NCI-H226 (cell line): ENCODE measurements around the gene NCOA1.

ENCODE experiments used
- DNase-seq: peaks from one replicate; pipeline ENCODE4 v3.0.0-alpha.2; 2015

NCOA1 gene

DNA sequence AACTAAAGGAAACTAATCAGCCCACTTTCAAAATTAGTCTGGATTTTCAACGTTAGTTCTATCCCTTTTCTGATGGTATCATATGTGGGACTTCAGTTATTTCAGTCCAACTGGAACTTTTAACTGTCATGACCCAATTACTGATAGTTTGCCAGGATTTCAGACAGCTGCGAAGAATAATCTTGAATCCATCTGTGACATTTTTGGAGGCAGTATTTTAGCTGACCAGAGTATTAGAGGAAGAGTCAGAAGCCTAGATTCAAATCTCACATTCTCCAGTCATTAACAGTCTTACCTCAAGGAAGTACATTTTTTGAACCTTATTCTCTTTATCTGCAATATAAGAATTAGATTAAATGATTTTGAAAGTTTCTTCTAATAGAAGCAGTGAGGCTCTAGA lies 220.8 kb downstream of the NCOA1 start:
- no peak for DNase-seq

DNA sequence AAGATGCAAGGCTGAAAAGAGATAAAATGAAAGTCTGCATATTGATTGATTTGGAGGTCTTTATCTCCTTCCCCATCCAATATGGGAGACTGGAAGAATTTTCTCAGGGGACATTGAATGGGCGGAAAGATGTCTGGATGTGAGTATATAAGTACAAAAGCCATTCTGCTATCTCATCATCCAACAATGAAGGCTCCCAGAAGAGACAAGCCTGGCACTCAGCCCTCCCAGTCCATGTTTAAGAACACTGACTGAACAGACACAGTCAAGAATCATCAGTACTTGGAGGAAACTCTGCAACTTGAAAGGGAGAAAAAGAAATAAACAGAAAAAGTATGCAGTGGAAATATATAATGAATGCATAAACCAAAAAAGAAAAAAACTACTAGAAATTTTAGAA lies 221.2 kb downstream of the NCOA1 start:
- no peak for DNase-seq

DNA sequence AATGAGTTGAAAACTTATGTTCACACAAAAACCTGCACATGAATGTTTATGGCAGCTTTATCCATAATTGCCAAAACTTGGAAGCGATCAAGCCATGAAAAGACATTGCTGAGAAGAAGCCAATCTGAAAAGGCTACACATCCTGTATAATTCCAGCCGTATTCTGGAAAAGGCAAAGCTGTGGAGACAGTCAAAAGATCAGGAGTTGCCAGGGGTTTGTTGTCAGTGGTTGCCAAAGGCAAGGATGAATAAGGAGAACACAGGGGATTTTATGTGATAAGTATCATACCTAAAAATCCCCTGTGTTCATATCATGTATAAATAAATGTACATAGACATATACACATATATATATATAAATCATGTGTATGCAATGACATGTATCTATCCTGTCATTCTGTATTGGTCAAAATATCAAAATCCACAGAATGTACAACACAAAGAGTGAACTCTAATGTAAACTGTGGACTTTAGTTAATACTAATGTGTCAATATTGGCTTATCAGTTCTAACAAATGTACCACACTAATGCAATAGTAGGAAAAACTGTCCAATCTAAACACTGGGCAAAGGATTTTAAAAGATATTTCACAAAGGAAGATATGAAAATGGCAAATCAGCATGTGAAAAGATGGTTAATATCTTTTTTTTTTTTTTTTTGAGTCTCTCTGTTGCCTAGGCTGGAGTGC lies 226.4 kb downstream of the NCOA1 start:
- no peak for DNase-seq

DNA sequence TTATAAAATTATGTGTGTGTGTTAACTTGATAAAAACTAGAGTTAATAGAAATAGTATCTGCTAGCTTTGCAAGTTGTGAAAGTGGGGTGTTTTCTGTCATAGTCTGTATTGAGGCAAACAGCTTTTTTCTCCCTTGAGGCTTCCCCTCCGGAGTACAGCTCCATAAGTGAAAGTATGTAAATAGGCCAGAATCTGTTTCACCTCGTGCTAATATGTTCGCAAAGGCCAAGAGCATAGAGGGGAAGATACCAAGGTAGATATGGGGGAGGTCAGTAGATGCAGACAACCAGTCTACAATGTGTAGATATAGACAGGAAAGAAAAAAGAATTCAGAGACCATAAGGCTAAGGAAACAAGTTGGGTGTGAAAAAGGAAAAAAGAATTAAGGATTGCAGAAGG lies 229.3 kb downstream of the NCOA1 start:
- no peak for DNase-seq

DNA sequence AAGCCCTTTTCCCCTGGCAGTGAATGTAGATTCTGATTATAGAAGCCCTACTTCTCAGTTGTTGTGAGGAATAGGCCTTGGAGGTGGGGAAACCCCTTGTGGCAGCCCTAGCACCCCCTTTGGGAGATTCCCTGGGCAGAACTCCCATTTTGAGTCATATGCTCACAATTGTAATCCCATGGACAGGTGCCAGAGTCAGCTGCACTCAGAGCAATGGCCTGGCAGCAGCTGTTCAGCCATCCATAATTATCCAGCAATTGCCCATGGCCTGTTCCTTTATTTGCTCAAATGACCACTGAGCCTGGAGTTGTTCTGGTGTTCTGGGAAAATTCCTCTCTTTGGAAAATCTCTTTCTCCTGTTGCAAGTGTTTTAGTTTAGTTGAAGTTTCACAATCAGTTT lies 230.4 kb downstream of the NCOA1 start:
- peak; percentile 76 for DNase-seq

DNA sequence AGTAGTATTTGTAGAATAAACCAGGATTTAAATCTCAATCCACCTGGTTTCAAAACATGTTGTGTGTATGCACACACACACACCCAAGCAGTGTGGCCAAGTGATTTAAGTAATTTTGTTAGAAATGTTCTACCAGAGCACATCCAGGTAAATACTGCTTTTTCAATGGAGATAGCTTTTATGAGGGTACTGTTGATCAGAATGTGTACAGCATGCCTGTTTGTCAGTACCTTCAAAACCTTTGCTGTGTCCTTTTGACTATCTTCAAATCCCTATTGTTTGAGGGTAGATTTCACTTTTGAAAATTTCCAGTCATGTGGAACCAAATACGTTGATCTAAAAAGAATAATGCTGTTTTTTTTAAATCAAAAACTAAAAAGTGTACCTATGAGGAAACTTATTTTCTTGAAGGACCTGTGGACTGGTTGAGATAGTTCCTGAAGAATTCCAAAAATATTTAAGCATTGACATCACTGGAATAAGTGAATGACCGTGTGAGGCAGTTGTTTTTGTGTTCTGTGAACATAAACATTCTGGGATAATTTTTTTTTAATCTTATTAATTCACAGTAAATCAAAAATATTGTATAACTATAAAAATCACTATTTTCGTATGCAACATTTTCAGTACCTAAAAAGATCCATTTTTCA lies 231.2 kb downstream of the NCOA1 start:
- peak; percentile 43 for DNase-seq

DNA sequence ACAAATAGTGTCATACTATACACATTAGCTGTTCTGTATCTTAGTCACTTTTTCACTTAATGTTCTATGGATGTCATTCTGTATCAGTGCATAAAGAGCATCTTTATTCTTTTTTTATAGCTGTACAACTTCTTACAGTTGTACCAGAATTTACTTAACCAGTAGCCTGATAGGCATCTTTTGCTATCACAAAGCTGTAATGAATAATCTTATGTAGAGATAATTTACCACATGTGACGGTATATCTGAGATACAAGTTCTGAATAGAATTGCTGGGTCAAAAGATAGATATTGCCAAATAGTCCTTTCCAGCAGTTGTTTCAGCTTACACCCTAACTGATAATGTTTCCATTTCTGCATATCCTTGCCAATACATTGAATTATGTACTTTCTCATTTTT lies 232.1 kb downstream of the NCOA1 start:
- DNase-seq = no peak

DNA sequence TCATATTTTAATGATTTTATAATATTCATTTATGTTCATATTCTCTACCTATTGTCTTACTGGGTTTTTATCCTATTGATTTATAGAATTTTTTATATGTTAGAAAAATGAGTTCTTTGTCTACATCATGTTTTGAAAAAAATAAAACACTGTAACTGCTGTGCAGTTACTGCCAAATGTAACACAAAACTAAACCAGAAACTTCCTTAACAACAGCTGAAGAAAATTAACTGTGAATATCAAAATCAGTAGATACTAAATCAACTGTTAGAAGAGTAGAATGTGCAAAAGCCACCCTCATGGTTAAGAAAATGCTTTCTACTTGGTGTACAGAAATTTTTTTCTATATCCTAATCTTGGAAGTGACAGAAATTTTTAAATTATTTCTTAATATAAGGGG lies 232.6 kb downstream of the NCOA1 start:
- no peak for DNase-seq

DNA sequence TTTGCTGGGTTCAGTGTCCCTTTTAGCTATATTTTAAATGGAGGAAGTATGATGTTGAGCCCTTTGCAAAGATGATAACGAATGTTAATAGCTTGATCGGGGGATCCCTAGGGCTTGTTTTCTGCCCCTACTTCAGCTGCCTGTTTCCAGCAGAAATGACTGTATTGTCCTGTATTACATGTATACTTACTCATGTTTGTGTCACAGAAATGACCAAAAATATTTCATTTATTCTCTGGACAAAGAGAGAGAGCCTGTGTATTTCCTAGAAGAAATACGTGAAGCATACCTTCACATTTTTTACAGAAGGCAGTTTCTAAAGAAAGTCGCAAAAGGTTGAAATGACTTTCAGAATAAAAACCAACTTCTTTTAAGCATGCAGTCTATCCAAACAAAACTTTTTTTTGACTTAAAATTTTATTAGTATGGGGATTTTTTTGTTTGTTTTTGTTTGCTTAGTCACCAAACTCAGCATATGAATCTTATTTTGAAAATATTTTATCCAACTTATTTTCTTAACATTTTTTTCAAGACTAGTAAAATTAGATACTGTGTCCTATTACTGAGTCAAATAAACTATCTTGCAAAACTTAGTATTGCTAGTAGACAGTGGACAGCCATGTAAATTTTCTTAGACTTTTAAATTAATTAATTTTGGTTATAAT lies 233.2 kb downstream of the NCOA1 start:
- DNase-seq = no peak

DNA sequence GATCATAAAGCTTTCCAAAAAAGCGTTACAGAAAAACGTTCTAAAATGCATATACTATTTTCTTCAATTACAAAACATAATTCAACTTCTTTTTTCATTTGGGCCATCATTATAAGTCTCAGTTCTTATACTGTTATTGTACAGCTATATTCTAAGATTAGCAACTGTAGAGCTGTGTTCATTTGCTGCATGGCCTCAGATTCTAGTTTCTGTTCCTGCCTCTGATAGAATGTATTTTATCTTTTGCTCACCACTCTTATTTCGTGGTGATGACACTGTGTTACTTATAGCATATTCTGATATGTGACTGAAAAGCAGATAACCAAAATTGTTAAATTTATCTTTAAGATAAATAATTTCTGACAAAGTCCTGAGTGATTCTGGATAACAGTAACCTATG lies 234.9 kb downstream of the NCOA1 start:
- no peak for DNase-seq

DNA sequence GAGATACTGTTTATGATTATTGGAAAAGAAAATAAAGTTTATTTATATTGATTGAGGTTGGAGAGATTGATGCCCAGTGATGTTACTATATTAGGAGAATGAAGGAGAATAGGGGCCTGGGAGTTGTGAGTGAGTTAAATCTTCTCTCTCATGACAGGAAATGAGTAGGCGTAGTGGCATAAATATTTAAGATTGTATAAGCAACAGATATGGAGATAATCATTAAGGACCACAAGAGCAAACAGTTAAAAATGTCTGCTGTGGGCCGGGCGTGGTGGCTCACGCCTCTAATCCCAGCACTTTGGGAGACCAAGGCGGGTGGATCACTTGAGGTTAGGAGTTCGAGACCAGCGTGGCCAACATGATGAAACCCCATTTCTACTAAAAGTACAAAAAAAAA lies 239.4 kb downstream of the NCOA1 start:
- peak; percentile 9 for DNase-seq

DNA sequence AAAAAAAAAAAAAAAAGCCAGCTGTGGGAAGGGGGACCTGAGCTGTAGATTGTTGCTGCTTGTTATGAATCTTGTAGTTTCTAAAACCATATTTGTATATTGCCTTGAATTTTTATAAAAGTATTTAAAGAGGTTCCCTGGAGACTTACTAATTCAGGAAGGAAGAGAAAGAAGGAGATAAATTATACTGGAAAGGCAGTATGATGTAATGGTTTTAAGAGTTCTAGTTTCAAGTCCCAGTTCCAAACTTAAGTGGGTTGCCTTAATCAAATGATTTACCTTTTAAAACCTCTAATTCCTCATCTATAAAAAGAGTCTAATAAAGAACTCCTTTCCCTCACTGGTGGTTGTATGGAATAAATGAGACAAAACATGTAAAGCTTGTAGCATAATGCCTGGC lies 240.0 kb downstream of the NCOA1 start:
- no peak for DNase-seq

DNA sequence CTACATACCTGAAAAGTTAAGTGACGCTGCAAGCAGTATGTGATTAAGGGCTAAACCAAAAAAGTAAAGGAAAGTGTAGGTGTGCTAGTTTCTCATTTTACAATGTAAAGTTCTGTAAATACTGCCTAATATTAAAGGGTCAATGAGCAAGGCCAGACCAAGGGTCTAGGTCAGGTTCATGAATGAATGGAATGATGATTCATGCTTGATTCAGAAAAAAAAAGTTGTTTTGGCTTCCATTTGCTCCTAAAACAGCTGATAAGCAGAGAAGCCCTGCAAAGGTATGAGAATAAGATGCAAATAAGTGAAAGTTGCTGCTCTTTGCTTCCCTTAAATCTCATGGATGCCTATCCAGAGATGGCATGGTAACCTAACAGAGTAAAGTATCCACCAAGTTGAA lies 240.9 kb downstream of the NCOA1 start:
- peak; percentile 54 for DNase-seq

DNA sequence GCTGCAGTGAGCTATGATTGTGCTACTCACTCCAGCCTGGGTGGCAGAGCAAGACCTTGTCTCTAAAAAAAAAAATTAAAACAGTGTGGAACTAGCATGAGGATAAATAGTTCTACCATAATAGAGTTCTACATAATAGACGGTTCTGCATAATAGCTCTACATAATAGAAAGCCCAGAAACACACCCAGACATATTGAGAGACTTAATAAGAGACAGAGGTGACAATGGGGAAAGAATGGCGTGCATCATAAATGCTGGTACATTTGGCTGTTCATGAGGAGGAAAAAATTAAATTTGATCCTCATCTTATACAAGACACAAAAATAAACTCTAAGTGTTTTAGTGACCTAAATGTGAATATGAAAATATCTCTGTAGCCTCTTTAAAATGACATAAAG lies 243.7 kb downstream of the NCOA1 start:
- DNase-seq = no peak

DNA sequence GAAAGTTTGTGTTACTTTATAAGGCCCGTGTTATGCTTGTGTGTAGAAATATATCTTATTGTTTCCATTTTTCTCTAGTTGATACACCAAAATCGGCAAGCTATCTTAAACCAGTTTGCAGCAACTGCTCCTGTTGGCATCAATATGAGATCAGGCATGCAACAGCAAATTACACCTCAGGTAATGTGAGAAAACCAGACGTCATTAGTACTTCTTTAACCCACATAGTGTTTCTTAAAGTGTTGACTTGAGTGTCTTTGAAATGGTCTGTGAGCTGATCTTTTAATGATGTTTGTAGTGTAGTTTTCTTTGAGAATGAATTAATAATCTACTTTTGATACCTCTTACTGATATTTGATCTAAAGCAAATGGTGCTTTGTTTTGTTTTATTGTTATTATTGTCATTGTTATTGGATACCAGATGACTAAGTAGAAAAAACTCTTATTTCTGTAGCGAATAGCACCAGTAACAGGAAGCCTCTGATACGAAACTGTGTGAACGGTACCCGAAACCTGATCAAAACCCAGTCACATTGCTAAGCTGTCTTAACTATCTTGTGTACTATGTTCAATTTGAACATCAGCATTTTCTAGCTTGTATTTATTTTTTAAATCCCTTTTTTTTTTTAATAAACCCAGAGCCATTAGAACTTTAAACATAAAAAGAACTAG lies 248.4 kb downstream of the NCOA1 start:
- no peak for DNase-seq

DNA sequence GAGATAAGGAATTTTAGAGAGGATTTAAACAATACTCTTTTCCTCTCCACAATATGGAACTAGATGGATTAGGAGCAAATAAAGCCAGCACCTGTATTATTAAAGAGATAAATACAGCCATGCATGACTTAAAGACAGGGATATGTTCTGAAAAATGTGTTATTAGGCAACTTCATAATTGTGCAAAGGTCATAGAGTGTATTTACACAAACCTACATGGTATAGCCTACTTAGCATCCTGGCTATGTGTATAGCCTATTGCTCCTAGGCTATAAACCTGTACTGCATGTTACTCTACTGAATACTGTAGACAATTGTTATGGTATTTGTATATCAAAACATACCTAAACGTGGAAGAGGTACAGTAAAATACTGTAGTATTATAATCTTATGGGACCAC lies 249.1 kb downstream of the NCOA1 start:
- no peak for DNase-seq

DNA sequence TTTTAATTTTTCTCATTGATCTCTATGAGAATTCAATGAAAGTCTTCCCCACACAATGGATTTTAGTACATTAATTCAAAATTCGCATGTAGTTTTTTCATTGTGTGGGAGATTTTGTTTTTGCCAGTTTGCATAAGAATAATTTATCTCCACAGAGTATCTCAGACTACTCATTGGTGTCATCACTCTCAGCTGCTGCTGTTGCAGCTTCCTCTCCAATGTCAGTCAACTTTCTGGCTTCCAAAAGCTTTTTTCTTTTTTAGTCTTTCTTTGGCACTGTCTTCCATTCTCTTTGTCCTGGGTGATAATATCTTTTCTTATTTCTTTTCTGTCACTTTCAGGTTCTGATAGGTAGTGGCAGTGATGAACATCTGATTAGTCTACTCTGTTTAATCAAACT lies 251.7 kb downstream of the NCOA1 start:
- no peak for DNase-seq

DNA sequence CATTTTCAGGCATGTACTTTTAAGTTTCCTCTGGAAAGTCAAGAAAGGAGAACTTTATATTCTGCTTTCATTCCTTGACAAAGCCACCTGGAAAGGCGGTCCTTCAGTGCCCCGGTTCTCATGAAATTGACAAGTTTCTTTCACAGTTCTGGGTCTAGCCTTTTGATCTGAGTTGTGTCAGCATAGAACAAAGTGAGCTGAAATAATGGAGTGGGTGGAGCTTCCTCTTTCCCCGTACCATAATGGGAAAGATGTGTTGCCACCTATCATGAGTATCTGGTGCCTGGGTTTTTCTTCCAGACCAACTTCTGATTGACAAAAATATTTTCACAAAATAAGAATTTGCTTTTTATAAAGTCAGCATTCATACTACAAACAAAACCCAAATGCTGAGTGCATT lies 252.9 kb downstream of the NCOA1 start:
- no peak for DNase-seq

DNA sequence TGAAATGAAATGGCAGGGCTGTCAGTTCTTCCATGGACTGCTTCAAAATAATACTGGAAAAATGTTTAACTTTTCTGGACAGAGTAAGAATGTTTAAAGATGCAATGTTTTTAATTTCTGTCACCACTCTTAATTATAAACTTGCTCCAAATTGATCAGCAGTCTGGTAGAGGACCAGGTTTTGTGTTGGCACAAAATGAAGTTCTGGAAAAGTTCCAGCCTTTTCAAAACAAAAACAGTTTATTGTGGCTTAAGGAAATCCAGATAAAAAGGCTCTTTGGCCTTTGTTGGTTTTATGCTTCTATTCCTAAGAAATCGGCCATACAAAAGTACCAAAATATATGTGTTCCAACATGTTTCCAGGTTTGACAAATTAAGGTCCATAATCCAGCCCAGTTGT lies 253.3 kb downstream of the NCOA1 start:
- no peak for DNase-seq

DNA sequence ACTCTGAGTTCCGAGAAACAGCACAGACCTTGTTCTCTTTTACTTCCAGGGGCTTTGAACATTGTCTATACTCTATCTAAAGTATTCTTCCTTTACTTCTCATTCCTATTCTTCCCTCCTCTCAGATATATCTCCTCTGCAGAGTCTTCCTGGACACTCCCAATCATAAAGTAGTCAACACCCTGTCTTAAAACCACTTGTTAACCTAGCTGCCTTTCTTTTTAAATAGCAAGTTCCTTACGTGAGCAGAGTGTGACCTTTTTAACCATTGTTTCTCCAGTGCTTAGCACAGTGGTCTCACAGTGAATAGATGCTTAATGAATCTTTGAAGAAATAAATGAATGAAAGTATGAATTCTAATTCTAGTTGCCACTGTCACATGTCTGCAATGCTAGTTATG lies 254.8 kb downstream of the NCOA1 start:
- no peak for DNase-seq

DNA sequence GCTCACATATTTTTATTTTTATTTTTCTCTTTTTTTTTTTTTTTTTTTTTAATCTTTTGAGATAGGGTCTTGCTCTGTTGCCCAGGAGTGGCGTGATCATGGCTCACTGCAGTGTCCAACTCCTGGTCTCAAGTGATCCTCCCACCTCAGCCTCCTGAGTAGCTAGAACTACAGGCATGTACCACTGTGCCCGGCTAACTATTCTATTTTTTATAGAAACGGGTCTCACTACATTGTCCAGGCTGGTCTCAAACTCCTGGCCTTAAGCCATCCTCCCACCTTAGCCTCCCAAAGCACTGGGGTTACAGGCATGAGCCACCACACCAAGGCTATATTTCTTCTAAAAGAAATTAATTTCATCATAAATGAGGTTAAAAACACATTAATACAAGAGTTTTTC lies 256.2 kb downstream of the NCOA1 start:
- no peak for DNase-seq

DNA sequence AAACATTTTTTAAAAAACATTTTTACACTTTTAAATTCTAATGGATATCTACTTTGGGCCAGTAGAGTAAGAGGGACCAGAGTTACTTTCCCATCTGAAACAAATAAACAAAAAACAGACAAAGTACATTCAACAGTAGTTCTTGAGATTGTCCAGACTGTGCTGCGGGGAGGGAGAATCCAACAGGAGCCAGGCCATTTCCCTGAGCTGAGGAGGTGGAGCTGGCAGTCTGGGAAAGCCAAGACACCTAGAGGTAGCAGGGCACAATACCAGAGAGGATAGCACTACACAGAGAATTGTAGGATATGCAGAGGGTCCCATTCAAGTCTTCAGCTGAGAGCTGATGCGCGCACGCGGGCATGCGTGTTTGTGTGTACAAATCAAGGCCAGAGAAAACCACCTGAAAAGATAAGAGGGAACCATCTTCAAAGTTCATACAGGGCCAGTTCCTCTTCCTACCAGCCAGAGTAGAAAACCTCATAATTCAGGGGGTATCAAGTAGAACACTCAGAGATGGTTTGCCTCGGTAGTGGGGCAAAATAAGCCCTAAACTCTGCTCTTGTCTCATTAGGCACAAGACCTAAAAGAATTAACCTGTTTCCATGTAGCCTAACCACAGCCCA lies 258.1 kb downstream of the NCOA1 start:
- no peak for DNase-seq

DNA sequence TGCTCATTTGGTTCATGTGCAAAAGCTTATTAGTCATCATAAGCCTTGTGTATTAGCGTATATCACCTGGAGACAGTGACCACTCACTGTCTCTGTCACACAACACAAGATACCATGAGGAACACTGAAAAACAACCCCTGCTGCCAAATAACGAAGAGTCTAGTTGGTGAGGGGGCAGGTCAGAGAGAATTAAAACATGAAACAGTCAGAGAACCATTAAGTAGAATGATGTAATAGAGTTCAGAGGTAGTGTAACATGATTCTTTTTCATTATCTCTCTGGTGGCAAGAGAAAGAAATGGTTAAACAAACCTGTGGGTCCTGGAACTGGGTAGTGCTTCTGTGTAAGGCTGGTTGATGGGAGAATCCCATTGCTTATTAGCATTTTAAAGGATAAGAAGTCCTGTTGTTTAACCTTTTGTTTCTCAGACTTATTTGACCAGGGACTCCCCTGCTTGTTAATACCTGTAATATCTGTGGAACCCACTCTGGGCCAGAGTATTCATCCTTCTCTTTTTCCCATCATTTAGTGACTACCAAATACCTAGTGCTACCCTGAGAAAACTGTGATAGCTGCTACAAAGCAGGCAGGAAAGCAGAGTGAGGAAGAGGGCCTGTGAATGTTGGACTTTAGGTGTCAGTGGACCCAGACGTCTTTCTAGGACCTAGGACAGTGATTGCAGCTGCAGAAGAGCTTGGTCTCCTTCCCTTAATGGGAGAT lies 264.1 kb downstream of the NCOA1 start:
- DNase-seq = no peak
